LNCaP clone FGC (cell line): Measurements from ENCODE around the gene ASPA.

Experiments used
- DNase-seq: peaks from one replicate; pipeline ENCODE4 v3.0.0-alpha.2; 2011; ENCODE audit warnings: low read depth
- H3K4me3 ChIP-seq: 2 replicates; pipeline ENCODE4 v1.5.1; 2011; ENCODE audit warnings: mild to moderate bottlenecking, low read depth, low read length, control low read depth
- CTCF ChIP-seq: IDR thresholded peaks from 2 replicates; pipeline ENCODE4 v1.5.1; 2012; ENCODE audit warnings: mild to moderate bottlenecking; ENCODE audit not compliant: control insufficient read depth, insufficient read depth; ENCODE audit errors: extremely low read depth

ASPA gene

DNA sequence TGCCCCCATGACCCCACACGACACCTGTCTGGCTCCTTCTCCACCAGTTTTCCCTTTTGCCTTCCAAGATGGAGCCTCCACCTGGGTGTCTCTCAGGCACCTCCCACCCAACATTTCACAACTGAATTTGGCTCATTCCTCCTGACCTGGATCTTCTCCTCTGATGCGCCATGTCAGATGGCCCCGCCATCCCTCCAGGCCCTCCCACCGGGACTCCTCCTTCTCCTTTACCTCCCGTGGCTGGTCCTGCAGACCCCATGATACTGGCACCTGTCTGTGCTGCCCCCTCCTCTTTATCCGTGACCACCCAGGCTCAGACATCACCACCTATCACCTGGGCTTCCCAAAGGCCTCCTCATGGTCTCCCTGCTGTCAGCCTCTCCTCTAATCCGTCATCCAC, 77.1 kb downstream of the ASPA start:
- no peak for DNase-seq
- H3K4me3 ChIP-seq, result no peak overlapping the region
- TF ChIP-seq CTCF, result no peak
